IMR-90 (cell line): ENCODE data around the gene NELL1. TPM values are rescaled to one million over a fixed set of nuclear protein-coding genes. Genes with fewer than 3 reads are reported as not detected.

Experiments
- ATAC-seq: fragments of 200-7000 bp; cut with Tn5 transposase; 2 replicates; pipeline ENCODE4 v1.9.1; 2020; ENCODE audit warnings: low read depth, mild to moderate bottlenecking, moderate library complexity
- BruUV-seq: library from RNA; stranded (reverse); fragments of 400-500 nt; replicated peaks from 2 replicates; lab custom pipeline; 2021; lab: Mats Ljungman, UMichigan
- CTCF ChIA-PET: fragments of 300-600 bp; formaldehyde crosslinking; extraction: SDS; loops from one replicate; lab custom pipeline; 2021; ENCODE audit warnings: antibody characterized with exemption; lab: Yijun Ruan, JAX
- POLR2A ChIA-PET: fragments of 300-600 bp; sonication (Branson Sonifier 250); formaldehyde crosslinking; loops from one replicate; lab custom pipeline; 2022; ENCODE audit warnings: antibody characterized with exemption; ENCODE audit not compliant: unreplicated experiment; lab: Charles Lee
- DNase-seq: peaks from one replicate; pipeline ENCODE4 v3.0.0; 2013
- H2AFZ ChIP-seq: replicated peaks from 2 replicates; pipeline ENCODE3; 2013; ENCODE audit warnings: low read length, mild to moderate bottlenecking; ENCODE audit not compliant: poor library complexity
- H2AK5ac ChIP-seq: 2 replicates; pipeline ENCODE4 v1.6.1; 2013; ENCODE audit warnings: low read depth, low read length, inconsistent platforms
- H2AK9ac ChIP-seq: replicated peaks from 2 replicates; pipeline ENCODE3; 2013; ENCODE audit warnings: mild to moderate bottlenecking, low read depth, low read length, moderate library complexity; ENCODE audit not compliant: poor library complexity
- H2BK120ac ChIP-seq: 2 replicates; pipeline ENCODE4 v1.6.1; 2013; ENCODE audit warnings: low read depth, low read length, inconsistent platforms
- H2BK15ac ChIP-seq: 3 replicates; pipeline ENCODE4 v1.6.1; 2013; ENCODE audit warnings: low read depth, low read length, inconsistent platforms
- H2BK20ac ChIP-seq: 2 replicates; pipeline ENCODE4 v1.6.1; 2013; ENCODE audit warnings: low read depth, mild to moderate bottlenecking, inconsistent platforms, low read length, moderate library complexity
- H2BK5ac ChIP-seq: 2 replicates; pipeline ENCODE4 v1.6.1; 2013; ENCODE audit warnings: mild to moderate bottlenecking, low read depth, low read length, inconsistent platforms; ENCODE audit not compliant: poor library complexity, severe bottlenecking
- H3K14ac ChIP-seq: replicated peaks from 2 replicates; pipeline ENCODE4 v1.6.1; 2013; ENCODE audit warnings: low read depth, low read length, inconsistent platforms
- H3K18ac ChIP-seq: 2 replicates; pipeline ENCODE4 v1.6.1; 2013; ENCODE audit warnings: low read depth, low read length, control low read depth
- H3K23ac ChIP-seq: 2 replicates; pipeline ENCODE4 v1.6.1; 2013; ENCODE audit warnings: low read depth, low read length, inconsistent platforms
- H3K27ac ChIP-seq: 2 replicates; pipeline ENCODE4 v1.5.1; 2013; ENCODE audit warnings: mild to moderate bottlenecking, control low read depth, low read length; ENCODE audit not compliant: insufficient read depth
- H3K27me3 ChIP-seq: 2 replicates; pipeline ENCODE4 v1.6.1; 2013; ENCODE audit warnings: low read length; ENCODE audit not compliant: control insufficient read depth, insufficient read depth
- H3K36me3 ChIP-seq: 2 replicates; pipeline ENCODE4 v1.6.1; 2013; ENCODE audit warnings: low read length, mixed read lengths; ENCODE audit not compliant: control insufficient read depth, insufficient read depth
- H3K4ac ChIP-seq: 2 replicates; pipeline ENCODE4 v1.6.1; 2013; ENCODE audit warnings: low read depth, low read length, inconsistent platforms
- H3K4me1 ChIP-seq: 2 replicates; pipeline ENCODE4 v1.6.1; 2013; ENCODE audit warnings: low read length, mixed read lengths; ENCODE audit not compliant: control insufficient read depth, insufficient read depth
- H3K4me2 ChIP-seq: 2 replicates; pipeline ENCODE4 v1.6.1; 2013; ENCODE audit warnings: low read depth, mild to moderate bottlenecking, control low read depth, low read length, moderate library complexity
- H3K4me3 ChIP-seq: 2 replicates; pipeline ENCODE4 v1.5.1; 2013; ENCODE audit warnings: low read depth, mild to moderate bottlenecking, control low read depth, low read length, moderate library complexity; ENCODE audit not compliant: insufficient read depth
- H3K56ac ChIP-seq: 2 replicates; pipeline ENCODE4 v1.6.1; 2013; ENCODE audit warnings: low read length, inconsistent platforms; ENCODE audit not compliant: insufficient read depth; ENCODE audit errors: extremely low read depth
- H3K79me1 ChIP-seq, 2 experiments: 2 replicates each; pipeline ENCODE4 v1.6.1; 2013; ENCODE audit warnings: low read length in 2 of 2, inconsistent platforms in 1 of 2, low read depth in 1 of 2
- H3K9ac ChIP-seq: 2 replicates; pipeline ENCODE4 v1.6.1; 2013; ENCODE audit warnings: low read depth, low read length, control low read depth
- H3K9me1 ChIP-seq: 2 replicates; pipeline ENCODE4 v1.6.1; 2013; ENCODE audit warnings: low read length, inconsistent platforms; ENCODE audit not compliant: insufficient read depth
- H3K9me3 ChIP-seq: 2 replicates; pipeline ENCODE4 v1.6.1; 2013; ENCODE audit warnings: low read length; ENCODE audit not compliant: control insufficient read depth, insufficient read depth
- H4K20me1 ChIP-seq: 2 replicates; pipeline ENCODE4 v1.6.1; 2013; ENCODE audit warnings: low read length, inconsistent platforms; ENCODE audit not compliant: insufficient read depth
- H4K5ac ChIP-seq: 2 replicates; pipeline ENCODE4 v1.6.1; 2013; ENCODE audit warnings: mild to moderate bottlenecking, low read depth, low read length, control low read depth
- H4K8ac ChIP-seq, 2 experiments: 2 replicates each; pipeline ENCODE4 v1.6.1; 2013; ENCODE audit warnings: low read depth in 2 of 2, low read length in 2 of 2, control low read depth in 1 of 2, inconsistent platforms in 1 of 2
- H4K91ac ChIP-seq: 2 replicates; pipeline ENCODE4 v1.6.1; 2013; ENCODE audit warnings: low read depth, low read length, inconsistent platforms; ENCODE audit not compliant: insufficient read depth
- CHD1 ChIP-seq: IDR thresholded peaks from 2 replicates; pipeline ENCODE4 v1.6.1; 2012; ENCODE audit warnings: low read depth, low read length, improper control_type of control experiment
- POLR2A ChIP-seq: IDR thresholded peaks from 2 replicates; pipeline ENCODE4 v1.6.1; 2012; ENCODE audit warnings: mild to moderate bottlenecking, low read depth, low read length
- RFX5 ChIP-seq: IDR thresholded peaks from 2 replicates; pipeline ENCODE4 v1.8.0; 2012; ENCODE audit warnings: low read depth, mild to moderate bottlenecking, low read length, moderate library complexity
- SMC3 ChIP-seq: fragments of 150-350 bp; IDR thresholded peaks from 2 replicates; pipeline ENCODE4 v1.6.1; 2016; ENCODE audit warnings: low read depth, mild to moderate bottlenecking, antibody characterized with exemption, low read length, moderate library complexity
- WGBS, 2 experiments: methylation state at CpG; one replicate each; pipeline versions ENCODE4 v1.1.5 to v1.1.7; 2013; ENCODE audit warnings: missing lambda C conversion rate in 2 of 2; ENCODE audit not compliant: insufficient read length in 1 of 2; ENCODE audit errors: extremely low coverage in 2 of 2; 5-methylcytosine and 5-hydroxymethylcytosine counted together
- dilution Hi-C: fragments of 300-500 bp; cut with HindIII; formaldehyde crosslinking; loops from one replicate; pipeline ENCODE4 v1.14.3; 2018; ENCODE audit warnings: low sequenced_read_pairs; ENCODE audit not compliant: unreplicated experiment
- in situ Hi-C: fragments of 300-500 bp; cut with MboI; formaldehyde crosslinking; loops from 3 replicates; pipeline ENCODE4 v1.14.3; 2019; ENCODE audit warnings: low sequenced_read_pairs, inconsistent platforms, mixed read lengths
- intact Hi-C: fragments of 100-400 bp; cut with micrococcal nuclease; formaldehyde crosslinking; loops from 2 replicates; pipeline ENCODE4 v1.10.0; 2022
- polyA plus RNA-seq, 3 experiments: library from polyadenylated mRNA; depleted of rRNA; stranded (reverse); fragments of >200 nt; gene quantifications; 2 replicates each; pipeline ENCODE4 v1.2.3, GENCODE V29; 2012; ENCODE audit warnings: low replicate concordance in 1 of 3
- total RNA-seq: library from RNA; depleted of rRNA; stranded (reverse); fragments of >200 nt; gene quantifications from 2 replicates; pipeline ENCODE4 v1.2.3, GENCODE V29; 2012
- TF ChIP-seq, protein P1 (sequence below): fragments of 150-350 bp; IDR thresholded peaks from 2 replicates; pipeline ENCODE4 v1.6.1; 2017; ENCODE audit warnings: mild to moderate bottlenecking, antibody characterized with exemption, low read length, low read depth

The NELL1 gene
- total and polyA plus RNA-seq, 2 of the 4 experiments (the other 2 are of a cell fraction) = not detected

DNA sequence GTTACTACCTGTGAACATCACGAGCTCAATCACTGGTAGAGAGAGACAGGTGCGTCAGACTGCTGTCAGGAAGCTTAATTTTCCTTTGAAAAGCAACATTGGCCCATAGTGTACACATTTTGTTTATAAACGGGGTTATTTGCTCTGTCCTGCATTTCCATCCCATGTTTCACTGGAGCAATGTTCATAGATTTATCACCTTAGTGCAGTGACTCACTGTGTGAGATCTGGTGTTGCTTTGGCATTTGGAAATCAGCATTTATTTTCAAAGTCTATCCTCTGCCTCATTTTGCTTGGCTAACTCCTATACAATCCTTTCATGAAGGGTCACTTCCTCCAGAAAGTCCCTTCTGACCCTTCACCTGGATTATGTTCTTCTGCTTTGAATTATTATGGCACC lies 529.1 kb downstream of the NELL1 start:
- Histone ChIP-seq H3K9ac (no peak overlapping the region), H3K4me1 (no peaks in the 10 kb centered on the region), H2BK5ac (no peak overlapping the region), H2AK5ac (no peak overlapping the region), H3K56ac (no peak overlapping the region), H3K27me3 (no peaks in the 10 kb centered on the region), H3K9me1 (no peaks in the 10 kb centered on the region), H3K36me3 (no peaks in the 10 kb centered on the region), H3K4ac (no peak overlapping the region), H4K8ac (no peak overlapping the region), H2BK15ac (no peak overlapping the region), H4K20me1 (no peaks in the 10 kb centered on the region), H3K4me2 (no peak overlapping the region), H4K91ac (no peak overlapping the region), H3K23ac (no peak overlapping the region), H3K79me1 (no peaks in the 10 kb centered on the region), H3K14ac (no peak overlapping the region), H2AK9ac (no peak overlapping the region), H2BK120ac (no peak overlapping the region), H2BK20ac (no peak overlapping the region), H3K4me3 (no peak overlapping the region), H2AFZ (no peak overlapping the region), H3K18ac (no peak overlapping the region), H3K9me3 (peaks cover 9% of the 10 kb centered on the region), H3K27ac (no peak overlapping the region), H4K5ac (no peak overlapping the region)
- WGBS, 2 experiments = no CpG with 5 or more reads among the region's 3 CpGs
- ChIA-PET POLR2A (no interaction called here), CTCF (no interaction called here)
- TF ChIP-seq SMC3 (no peak), POLR2A (no peak), CHD1 (no peak), RFX5 (no peak)
- TF ChIP-seq, protein P1, sequence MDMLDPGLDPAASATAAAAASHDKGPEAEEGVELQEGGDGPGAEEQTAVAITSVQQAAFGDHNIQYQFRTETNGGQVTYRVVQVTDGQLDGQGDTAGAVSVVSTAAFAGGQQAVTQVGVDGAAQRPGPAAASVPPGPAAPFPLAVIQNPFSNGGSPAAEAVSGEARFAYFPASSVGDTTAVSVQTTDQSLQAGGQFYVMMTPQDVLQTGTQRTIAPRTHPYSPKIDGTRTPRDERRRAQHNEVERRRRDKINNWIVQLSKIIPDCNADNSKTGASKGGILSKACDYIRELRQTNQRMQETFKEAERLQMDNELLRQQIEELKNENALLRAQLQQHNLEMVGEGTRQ = no peak
- dilution Hi-C loops = no loop called here
- no peak for DNase-seq
- no peak for ATAC-seq
- BruUV-seq = no TSS peak
- intact Hi-C loops = no loop called here
- in situ Hi-C loops = no loop called here
